ENCODE data around the gene PHLDB3. TPM values are rescaled to one million over a fixed set of nuclear protein-coding genes. Genes with fewer than 3 reads are reported as not detected.
"Not testable (repeated sequence)": the region's sequence is repeated elsewhere in the genome, so short reads cannot be mapped to it uniquely, and the experiment has no call there.

Gene PHLDB3
- total and polyA plus RNA-seq, 2 experiments from 2014 or later, result 22.2 to 23.4 TPM

DNA sequence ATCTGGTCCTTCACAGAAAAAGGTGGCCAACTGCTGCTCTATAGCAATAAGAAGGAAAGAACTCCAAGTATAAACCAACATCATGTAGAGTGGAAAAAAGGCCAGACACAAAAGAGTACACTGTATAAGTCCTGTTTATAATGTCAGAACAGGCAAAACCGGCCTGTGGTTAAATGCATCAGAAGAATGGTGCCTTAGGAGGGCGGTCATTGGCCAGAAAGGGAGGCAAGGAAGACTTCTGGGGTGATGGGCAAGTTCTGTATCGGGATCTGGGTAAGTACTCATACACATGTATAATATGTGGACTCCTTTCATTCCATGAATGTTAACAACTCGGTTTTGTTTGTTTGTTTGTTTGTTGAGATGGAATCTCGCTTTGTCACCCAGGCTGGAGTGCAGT lies 18.4 kb upstream of the PHLDB3 start:
- no peak for TF ChIP-seq EZH2 (IDR thresholded peaks at IDR 0.05; ENCODE audit: borderline replicate concordance)
- peaks cover 44% of the 10 kb centered on the region for H3K79me2 ChIP-seq
- DNase-seq (ENCODE audit: low spot score), result no peak
- H3K9me2 ChIP-seq (replicated peaks; ENCODE audit: insufficient read depth), result no peaks in the 10 kb centered on the region
- H2AFZ ChIP-seq, result no peak overlapping the region
- no peak overlapping the region for H3K4me3 ChIP-seq
- H3K27me3 ChIP-seq, result no peaks in the 10 kb centered on the region
- peaks cover 14% of the 10 kb centered on the region for H3K4me1 ChIP-seq (ENCODE audit: insufficient read depth)
- H3K9me3 ChIP-seq (ENCODE audit: low read depth), result no peaks in the 10 kb centered on the region
- 85% methylated on average over 5 of the region's 5 CpGs for WGBS (ENCODE audit: low lambda C conversion rate, missing lambda C conversion rate)
- H3K27ac ChIP-seq, result no peak overlapping the region
- H4K20me1 ChIP-seq (ENCODE audit: insufficient read depth, poor library complexity, severe bottlenecking), result no peaks in the 10 kb centered on the region
- H3K36me3 ChIP-seq (replicated peaks; ENCODE audit: insufficient read depth, low read depth), result no peaks in the 10 kb centered on the region
- H3K4me2 ChIP-seq, result no peak overlapping the region

- Histone ChIP-seq H3K4me1 (ENCODE audit: insufficient read depth) (peaks cover 1% of the 10 kb centered on the region), H3K36me3 (replicated peaks; ENCODE audit: insufficient read depth, low read depth) (no peaks in the 10 kb centered on the region), H3K4me3 (no peak overlapping the region), H3K9me3 (ENCODE audit: low read depth) (no peaks in the 10 kb centered on the region), H3K79me2 (peaks cover 32% of the 10 kb centered on the region), H4K20me1 (ENCODE audit: insufficient read depth, poor library complexity, severe bottlenecking) (no peaks in the 10 kb centered on the region), H3K4me2 (no peak overlapping the region), H2AFZ (no peak overlapping the region), H3K9me2 (replicated peaks; ENCODE audit: insufficient read depth) (no peaks in the 10 kb centered on the region), H3K27me3 (no peaks in the 10 kb centered on the region), H3K27ac (no peak overlapping the region)
- no peak for TF ChIP-seq EZH2phosphoT487 (IDR thresholded peaks at IDR 0.05; ENCODE audit: low read depth, severe bottlenecking, unreplicated experiment)
- TF ChIP-seq, protein P1, sequence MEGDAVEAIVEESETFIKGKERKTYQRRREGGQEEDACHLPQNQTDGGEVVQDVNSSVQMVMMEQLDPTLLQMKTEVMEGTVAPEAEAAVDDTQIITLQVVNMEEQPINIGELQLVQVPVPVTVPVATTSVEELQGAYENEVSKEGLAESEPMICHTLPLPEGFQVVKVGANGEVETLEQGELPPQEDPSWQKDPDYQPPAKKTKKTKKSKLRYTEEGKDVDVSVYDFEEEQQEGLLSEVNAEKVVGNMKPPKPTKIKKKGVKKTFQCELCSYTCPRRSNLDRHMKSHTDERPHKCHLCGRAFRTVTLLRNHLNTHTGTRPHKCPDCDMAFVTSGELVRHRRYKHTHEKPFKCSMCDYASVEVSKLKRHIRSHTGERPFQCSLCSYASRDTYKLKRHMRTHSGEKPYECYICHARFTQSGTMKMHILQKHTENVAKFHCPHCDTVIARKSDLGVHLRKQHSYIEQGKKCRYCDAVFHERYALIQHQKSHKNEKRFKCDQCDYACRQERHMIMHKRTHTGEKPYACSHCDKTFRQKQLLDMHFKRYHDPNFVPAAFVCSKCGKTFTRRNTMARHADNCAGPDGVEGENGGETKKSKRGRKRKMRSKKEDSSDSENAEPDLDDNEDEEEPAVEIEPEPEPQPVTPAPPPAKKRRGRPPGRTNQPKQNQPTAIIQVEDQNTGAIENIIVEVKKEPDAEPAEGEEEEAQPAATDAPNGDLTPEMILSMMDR (IDR thresholded peaks at IDR 0.05; ENCODE audit: poor library complexity), result peak; percentile 97
- TF ChIP-seq EZH2 (IDR thresholded peaks at IDR 0.05; ENCODE audit: borderline replicate concordance), result no peak
- 52% methylated on average over 10 of the region's 10 CpGs for whole genome bisulfite sequencing (ENCODE audit: low lambda C conversion rate, missing lambda C conversion rate)
- peak; percentile 92 for DNase-seq (ENCODE audit: low spot score)
Measured at GRCh38 chr19:43519436-43520088, 15.0 kb upstream of the PHLDB3 start.

GRCh38 chr19:43518051-43518450 lies 13.5 kb upstream of the PHLDB3 start:
- WGBS (ENCODE audit: low lambda C conversion rate, missing lambda C conversion rate), result 64% methylated on average over 4 of the region's 4 CpGs
- no peaks in the 10 kb centered on the region for H3K9me3 ChIP-seq (ENCODE audit: low read depth)
- H3K79me2 ChIP-seq, result peaks cover 19% of the 10 kb centered on the region
- H3K4me2 ChIP-seq, result no peak overlapping the region
- TF ChIP-seq EZH2phosphoT487 (IDR thresholded peaks at IDR 0.05; ENCODE audit: low read depth, severe bottlenecking, unreplicated experiment) (no peak), EZH2 (IDR thresholded peaks at IDR 0.05; ENCODE audit: borderline replicate concordance) (no peak)
- TF ChIP-seq, protein P1 (IDR thresholded peaks at IDR 0.05; ENCODE audit: poor library complexity), result no peak
- H3K4me3 ChIP-seq, result no peak overlapping the region
- H3K4me1 ChIP-seq (ENCODE audit: insufficient read depth), result no peaks in the 10 kb centered on the region
- H3K9me2 ChIP-seq (replicated peaks; ENCODE audit: insufficient read depth), result no peaks in the 10 kb centered on the region
- H3K36me3 ChIP-seq (replicated peaks; ENCODE audit: insufficient read depth, low read depth), result no peaks in the 10 kb centered on the region
- no peak overlapping the region for H2AFZ ChIP-seq
- no peaks in the 10 kb centered on the region for H3K27me3 ChIP-seq
- DNase-seq (ENCODE audit: low spot score), result no peak
- H4K20me1 ChIP-seq (ENCODE audit: insufficient read depth, poor library complexity, severe bottlenecking), result no peaks in the 10 kb centered on the region
- H3K27ac ChIP-seq, result no peak overlapping the region

- H3K27me3 ChIP-seq; H3K9me2 ChIP-seq (replicated peaks; ENCODE audit: insufficient read depth); H3K79me2 ChIP-seq; H3K36me3 ChIP-seq (replicated peaks; ENCODE audit: insufficient read depth, low read depth); H3K4me2 ChIP-seq; H3K9me3 ChIP-seq (ENCODE audit: low read depth); H4K20me1 ChIP-seq (ENCODE audit: insufficient read depth, poor library complexity, severe bottlenecking); H3K4me1 ChIP-seq (ENCODE audit: insufficient read depth); H2AFZ ChIP-seq; H3K27ac ChIP-seq; H3K4me3 ChIP-seq; DNase-seq (ENCODE audit: low spot score): not testable (repeated sequence)
Measured at GRCh38 chr19:43512399-43512798, 7.9 kb upstream of the PHLDB3 start.

All from hepatocyte (in vitro differentiated cells).